CD14-positive monocyte (primary cell): ENCODE results near the gene PROKR2. TPM values are rescaled to one million over a fixed set of nuclear protein-coding genes. Genes with fewer than 3 reads are reported as not detected.

ENCODE experiments used
- DNase-seq, 3 donors: peaks; one replicate each; pipeline ENCODE4 v3.0.0-alpha.2; 2011 to 2022
- H2AFZ ChIP-seq: 2 replicates; pipeline ENCODE4 v1.6.0; 2012; ENCODE audit warnings: mild to moderate bottlenecking, low read depth, low read length, inconsistent platforms; ENCODE audit not compliant: insufficient read depth, poor library complexity, severe bottlenecking
- H3K27ac ChIP-seq, 2 donors: 1 replicate in 1 of 2; 2 replicates in 1 of 2; pipeline ENCODE4 v1.5.1; 2012 to 2013; ENCODE audit warnings: low read length in 2 of 2, control low read depth in 1 of 2, inconsistent platforms in 1 of 2, low read depth in 1 of 2, mild to moderate bottlenecking in 1 of 2
- H3K27me3 ChIP-seq, 2 donors: one replicate each; pipeline versions ENCODE4 v1.6.0 to v1.6.1; 2011 to 2013; ENCODE audit warnings: low read length in 2 of 2; ENCODE audit not compliant: control insufficient read depth in 2 of 2, insufficient read depth in 2 of 2
- H3K36me3 ChIP-seq, 2 donors: replicated peaks in 1 of 2; 1 replicate in 1 of 2; 2 replicates in 1 of 2; pipeline versions ENCODE4 v1.5.1 to v1.6.1; 2012 to 2013; ENCODE audit warnings: low read length in 2 of 2, control low read depth in 1 of 2, inconsistent platforms in 1 of 2, mild to moderate bottlenecking in 1 of 2; ENCODE audit not compliant: insufficient read depth in 2 of 2, control insufficient read depth in 1 of 2
- H3K4me1 ChIP-seq, 2 donors: 1 replicate in 1 of 2; 2 replicates in 1 of 2; pipeline versions ENCODE4 v1.5.1 to v1.6.1; 2012 to 2013; ENCODE audit warnings: low read length in 2 of 2, control low read depth in 1 of 2, inconsistent platforms in 1 of 2, mild to moderate bottlenecking in 1 of 2, moderate library complexity in 1 of 2; ENCODE audit not compliant: insufficient read depth in 2 of 2, control insufficient read depth in 1 of 2
- H3K4me2 ChIP-seq: replicated peaks from 2 replicates; pipeline ENCODE3; 2012; ENCODE audit warnings: low read length, moderate library complexity, mild to moderate bottlenecking; ENCODE audit not compliant: poor library complexity, severe bottlenecking; ENCODE audit errors: extremely low read depth
- H3K4me3 ChIP-seq, 3 experiments: fragments of 200-600 bp in 1 of 3; sonication (generic) in 1 of 3; replicated peaks in 1 of 3; 1 replicate in 2 of 3; 2 replicates in 1 of 3; pipeline ENCODE4 v1.5.1; 2011 to 2013; ENCODE audit warnings: low read length in 3 of 3, mild to moderate bottlenecking in 3 of 3, control low read depth in 2 of 3, low read depth in 2 of 3, inconsistent platforms in 1 of 3, moderate library complexity in 1 of 3
- H3K79me2 ChIP-seq: 2 replicates; pipeline ENCODE4 v1.6.0; 2012; ENCODE audit warnings: mild to moderate bottlenecking, control low read depth, inconsistent platforms, low read length, moderate library complexity; ENCODE audit not compliant: insufficient read depth
- H3K9ac ChIP-seq: 2 replicates; pipeline ENCODE4 v1.6.0; 2017; ENCODE audit warnings: low read length, mild to moderate bottlenecking; ENCODE audit not compliant: insufficient read depth, poor library complexity, severe bottlenecking
- H3K9me3 ChIP-seq, 2 donors: replicated peaks in 1 of 2; 1 replicate in 1 of 2; 2 replicates in 1 of 2; pipeline versions ENCODE4 v1.5.1 to v1.6.1; 2012 to 2013; ENCODE audit warnings: low read length in 2 of 2, control low read depth in 1 of 2; ENCODE audit not compliant: control insufficient read depth in 1 of 2, insufficient read depth in 1 of 2
- H4K20me1 ChIP-seq: 2 replicates; pipeline ENCODE4 v1.6.0; 2012; ENCODE audit warnings: mild to moderate bottlenecking, low read length, control low read depth, moderate library complexity; ENCODE audit not compliant: insufficient read depth
- H3K27ac Mint-ChIP-seq, 7 donors: one replicate each; pipeline ENCODE4 v1.8.0; 2020; ENCODE audit warnings: mild to moderate bottlenecking in 7 of 7, mixed read lengths in 7 of 7, moderate library complexity in 6 of 7, inconsistent platforms in 2 of 7
- H3K27me3 Mint-ChIP-seq, 3 donors: one replicate each; pipeline ENCODE4 v1.8.0; 2021 to 2022; ENCODE audit warnings: low read depth in 3 of 3, mild to moderate bottlenecking in 3 of 3, mixed read lengths in 3 of 3, moderate library complexity in 3 of 3, inconsistent platforms in 1 of 3
- H3K36me3 Mint-ChIP-seq, 2 donors: one replicate each; pipeline ENCODE4 v1.8.0; 2020; ENCODE audit warnings: mixed read lengths in 2 of 2, inconsistent platforms in 1 of 2, mild to moderate bottlenecking in 1 of 2
- H3K4me1 Mint-ChIP-seq: one replicate; pipeline ENCODE4 v1.8.0; 2020; ENCODE audit warnings: mild to moderate bottlenecking, mixed read lengths
- H3K4me3 Mint-ChIP-seq, 2 donors: one replicate each; pipeline ENCODE4 v1.8.0; 2020; ENCODE audit warnings: mild to moderate bottlenecking in 2 of 2, mixed read lengths in 2 of 2, moderate library complexity in 1 of 2
- H3K9me3 Mint-ChIP-seq, 7 donors: one replicate each; pipeline ENCODE4 v1.8.0; 2020 to 2022; ENCODE audit warnings: mixed read lengths in 7 of 7, mild to moderate bottlenecking in 6 of 7, moderate library complexity in 6 of 7, inconsistent platforms in 2 of 7
- CTCF ChIP-seq: fragments of 200-600 bp; IDR thresholded peaks from one replicate; pipeline ENCODE4 v1.8.0; 2022; ENCODE audit warnings: antibody characterized with exemption, mild to moderate bottlenecking
- WGBS: methylation state at CpG from one replicate; pipeline ENCODE4 v1.1.5; 2013; ENCODE audit warnings: missing lambda C conversion rate; ENCODE audit not compliant: insufficient coverage; 5-methylcytosine and 5-hydroxymethylcytosine counted together
- intact Hi-C, 2 donors: fragments of 100-400 bp; cut with micrococcal nuclease; formaldehyde crosslinking; loops; one replicate each; pipeline versions ENCODE4 v1.15.0 to v1.15.1; 2023
- polyA plus RNA-seq, 3 donors: library from polyadenylated mRNA; depleted of rRNA in 1 of 3; unstranded in 2 of 3; stranded (reverse) in 1 of 3; fragments of 300-500 nt in 2 of 3; fragments of >200 nt in 1 of 3; fragmentation: Illumina TruSeq in 2 of 3; gene quantifications; 1 replicate in 2 of 3; 2 replicates in 1 of 3; pipeline ENCODE4 v1.2.3, GENCODE V29; 2012 to 2021

Gene PROKR2
- polyA plus RNA-seq, 3 donors = not detected

GRCh38 chr20:5364136-5364821 is 47.5 kb upstream of the PROKR2 start:
- Histone ChIP-seq H3K4me1 (no peaks in the 10 kb centered on the region), H3K27me3 (peaks cover 3 to 5% of the 10 kb centered on the region in 2 donors), H3K36me3 (no peaks in the 10 kb centered on the region), H3K4me3 (no peak overlapping the region), H2AFZ (no peak overlapping the region), H3K9ac (no peak overlapping the region), H3K27ac (no peak overlapping the region), H3K4me2 (no peak overlapping the region), H3K9me3 (peaks cover 16 to 20% of the 10 kb centered on the region in 2 donors), H4K20me1 (no peaks in the 10 kb centered on the region), H3K79me2 (no peaks in the 10 kb centered on the region)
- intact Hi-C loops = no loop called here
- Mint-ChIP-seq H3K27ac (no peak overlapping the region), H3K4me1 (no peaks in the 10 kb centered on the region), H3K4me3 (no peak overlapping the region), H3K9me3 (peaks cover 7 to 47% (median 28%) of the 10 kb centered on the region in 7 donors), H3K36me3 (no peaks in the 10 kb centered on the region), H3K27me3 (peaks cover 7 to 12% (median 10%) of the 10 kb centered on the region in 3 donors)
- 100% methylated on average over 1 of the region's 4 CpGs for WGBS
- no peak for DNase-seq
- TF ChIP-seq CTCF = no peak

- Histone ChIP-seq H3K27me3 (peaks cover 2 to 3% of the 10 kb centered on the region in 2 donors), H3K4me2 (no peak overlapping the region), H3K9ac (no peak overlapping the region), H3K4me1 (peaks cover 5 to 9% of the 10 kb centered on the region in 2 donors), H3K27ac (no peak overlapping the region), H3K36me3 (no peaks in the 10 kb centered on the region), H2AFZ (no peak overlapping the region), H4K20me1 (no peaks in the 10 kb centered on the region), H3K79me2 (no peaks in the 10 kb centered on the region), H3K9me3 (peaks cover 16% of the 10 kb centered on the region in 2 donors), H3K4me3 (no peak overlapping the region)
- no peaks in the 10 kb centered on the region for H3K36me3 Mint-ChIP-seq
- TF ChIP-seq CTCF = no peak
- DNase-seq = no peak
- H3K27ac Mint-ChIP-seq = no peak overlapping the region
- peaks cover 3 to 10% (median 9%) of the 10 kb centered on the region in 3 donors for H3K27me3 Mint-ChIP-seq
- 0% methylated on average over 1 of the region's 2 CpGs for WGBS
- no peak overlapping the region for H3K4me3 Mint-ChIP-seq
- peaks cover 7 to 49% (median 26%) of the 10 kb centered on the region in 7 donors for H3K9me3 Mint-ChIP-seq
- intact Hi-C loops = no loop called here
- H3K4me1 Mint-ChIP-seq = peaks cover 9% of the 10 kb centered on the region
Observed at GRCh38 chr20:5362771-5363170, 46.0 kb upstream of the PROKR2 start.
